UCSD-AML1 (cell line): ENCODE measurements around the gene OAS1.

Experiments used
- DNase-seq: peaks from one replicate; lab custom pipeline; 2025; ENCODE audit not compliant: unreplicated experiment; lab: John Stamatoyannopoulos, UW

Gene OAS1

DNA sequence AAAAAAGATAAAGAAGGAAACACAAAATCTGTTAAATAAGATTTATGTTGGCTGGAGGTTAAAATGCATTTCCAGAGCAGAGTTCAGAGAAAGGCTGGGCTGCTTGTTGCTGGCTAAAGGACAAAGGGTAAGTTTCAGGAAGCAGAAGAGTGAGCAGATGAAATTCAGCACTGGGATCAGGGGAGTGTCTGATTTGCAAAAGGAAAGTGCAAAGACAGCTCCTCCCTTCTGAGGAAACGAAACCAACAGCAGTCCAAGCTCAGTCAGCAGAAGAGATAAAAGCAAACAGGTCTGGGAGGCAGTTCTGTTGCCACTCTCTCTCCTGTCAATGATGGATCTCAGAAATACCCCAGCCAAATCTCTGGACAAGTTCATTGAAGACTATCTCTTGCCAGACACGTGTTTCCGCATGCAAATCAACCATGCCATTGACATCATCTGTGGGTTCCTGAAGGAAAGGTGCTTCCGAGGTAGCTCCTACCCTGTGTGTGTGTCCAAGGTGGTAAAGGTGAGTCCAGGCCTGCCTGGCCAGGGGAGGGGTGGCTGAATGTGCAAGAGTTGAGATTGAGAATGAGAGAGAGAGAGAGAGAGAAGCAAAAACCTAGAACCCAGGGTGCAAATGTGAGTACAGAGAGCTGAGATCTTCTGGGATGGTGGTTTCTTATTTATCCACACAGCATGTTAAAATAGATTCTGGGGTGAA lies at the start of gene OAS1:
Gene OAS1 (plus strand): TSS at position 251 of the 703 bp plus-strand sequence. CDS start 78 bp downstream, at position 329.
- no peak for DNase-seq

DNA sequence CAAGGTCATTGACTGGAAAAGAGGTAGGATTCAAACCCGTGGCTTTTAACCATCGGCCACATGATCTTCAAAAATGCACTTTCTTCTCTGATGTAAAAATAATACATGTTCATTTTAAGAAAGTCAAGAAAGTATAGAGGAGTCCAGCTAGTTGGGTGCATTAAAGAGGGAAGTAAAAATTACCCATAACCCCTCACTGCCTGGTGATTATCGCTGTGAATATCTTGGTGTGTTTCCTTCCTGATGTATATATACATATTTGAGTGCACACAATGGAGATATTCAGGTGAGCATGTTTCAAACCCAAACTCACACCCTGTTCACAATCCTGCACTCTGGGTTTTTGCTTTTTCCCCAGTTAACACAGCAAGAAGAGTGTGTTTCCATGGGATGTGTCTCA lies 47.5 kb upstream of the OAS1 start:
- DNase-seq: no peak

DNA sequence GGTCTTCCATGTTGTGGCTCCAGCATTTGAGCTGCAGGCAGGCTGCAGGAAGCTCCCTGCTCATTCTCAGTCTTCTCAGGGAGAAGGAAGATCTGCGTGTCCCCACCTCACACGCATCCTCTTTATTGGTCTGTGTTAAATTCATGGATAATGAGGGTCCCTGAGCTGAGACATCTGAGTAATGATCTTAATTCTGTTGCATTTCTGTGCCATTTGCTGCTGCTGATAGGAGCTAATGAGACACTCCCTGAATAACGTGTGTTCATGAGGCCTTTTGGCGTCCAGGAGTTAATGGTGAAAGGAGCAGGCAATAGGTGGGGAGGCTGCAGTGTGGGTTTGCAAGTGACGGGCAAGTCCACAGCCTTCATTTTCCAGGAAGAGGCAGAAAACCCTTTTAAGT lies 46.6 kb upstream of the OAS1 start:
- no peak for DNase-seq

DNA sequence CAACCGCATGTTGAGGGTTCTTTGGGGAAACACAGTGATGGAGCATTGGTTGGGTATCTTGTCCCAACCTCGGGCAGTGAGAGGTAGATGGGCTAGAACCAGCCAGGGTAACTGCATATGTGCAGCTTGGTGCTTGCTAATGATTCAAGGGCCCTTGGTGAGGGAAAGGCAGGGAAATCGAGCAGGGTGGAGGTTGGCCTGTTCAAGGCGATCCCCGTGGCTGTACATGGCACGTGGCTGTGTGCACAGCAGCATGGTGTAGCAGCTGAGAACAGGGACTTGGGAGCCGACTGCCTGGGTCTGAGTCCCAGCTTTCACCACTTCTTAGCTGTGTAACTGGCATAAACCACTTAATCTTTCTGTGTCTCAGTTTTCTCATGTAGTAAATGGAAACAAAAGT lies 45.5 kb upstream of the OAS1 start:
- no peak for DNase-seq

DNA sequence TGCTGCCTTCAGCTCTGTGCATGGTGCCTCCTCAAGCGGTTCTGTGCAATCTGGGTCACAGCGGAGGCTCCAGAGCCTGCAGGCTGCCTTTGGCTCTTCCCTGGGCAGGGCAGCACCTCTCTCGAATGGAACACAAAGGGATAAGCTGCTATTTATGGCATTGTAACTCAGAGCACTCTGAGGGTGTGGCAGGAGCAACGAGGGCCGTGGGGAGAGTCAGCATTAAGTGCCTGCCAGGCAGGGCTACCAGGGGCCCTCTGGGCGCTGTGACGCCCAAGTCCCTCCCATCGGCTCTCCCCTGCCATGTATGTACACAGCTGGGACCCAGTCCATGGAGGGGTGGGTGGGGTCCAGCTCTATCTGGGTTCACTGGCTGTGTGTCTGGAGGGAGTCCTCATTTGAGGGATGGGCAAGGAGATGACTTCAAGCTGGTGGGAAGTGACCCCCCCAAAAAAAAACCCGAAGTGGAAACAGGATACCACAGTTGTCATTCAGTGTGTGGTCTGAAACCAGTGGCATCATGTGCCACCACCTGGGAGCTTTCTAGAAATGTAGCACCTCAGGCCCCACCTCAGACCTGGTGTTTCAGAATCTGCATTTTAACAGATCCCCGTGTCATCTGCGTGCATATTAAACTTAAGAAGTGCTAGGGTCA lies 44.0 kb upstream of the OAS1 start:
- DNase-seq: peak; percentile 48

DNA sequence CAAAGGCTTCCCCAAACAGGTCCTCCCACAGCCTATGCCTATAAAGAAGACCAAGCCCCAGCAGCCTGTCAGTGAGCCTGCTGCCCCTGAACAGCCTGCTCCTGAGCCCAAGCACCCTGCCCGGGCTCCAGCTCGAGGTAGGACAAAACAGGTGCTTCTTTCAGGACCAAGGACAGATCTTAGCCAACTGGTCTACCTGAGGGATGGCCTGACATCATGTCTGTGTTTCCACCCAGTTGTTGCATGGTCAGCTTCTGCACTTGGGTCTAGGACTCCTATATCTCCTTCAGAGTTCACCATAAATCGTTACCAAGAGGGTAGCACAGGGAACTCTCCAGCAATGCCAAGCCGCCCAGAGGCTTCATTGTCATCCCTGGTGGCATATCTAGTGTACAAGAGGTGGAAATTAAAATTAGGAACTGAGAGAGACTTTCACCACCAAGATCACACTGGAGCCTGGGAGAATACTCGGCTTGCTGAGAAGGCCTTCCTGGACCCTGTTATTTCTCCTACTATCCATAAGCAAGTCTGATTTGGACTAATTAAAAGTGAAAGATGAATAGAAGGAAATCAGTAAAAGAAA lies 38.2 kb upstream of the OAS1 start:
- DNase-seq: no peak

DNA sequence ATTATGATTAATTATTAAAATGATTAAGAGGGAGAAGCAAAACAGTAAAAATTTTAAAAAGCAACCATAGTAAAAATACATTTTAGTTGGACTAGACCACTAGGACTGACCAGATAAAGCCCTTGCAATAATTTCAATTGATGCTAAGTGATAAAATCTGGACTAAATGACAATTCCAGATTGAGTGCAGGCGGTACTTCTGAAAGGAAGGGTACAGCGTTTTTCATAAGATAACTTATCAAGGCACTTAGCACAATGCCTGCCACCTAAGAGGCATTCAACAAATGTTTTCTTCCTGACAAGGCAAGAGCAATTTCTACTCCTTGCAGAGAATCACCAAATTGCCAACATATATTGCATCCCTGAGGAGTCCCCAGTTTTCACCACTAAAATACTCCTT lies 37.7 kb upstream of the OAS1 start:
- no peak for DNase-seq

DNA sequence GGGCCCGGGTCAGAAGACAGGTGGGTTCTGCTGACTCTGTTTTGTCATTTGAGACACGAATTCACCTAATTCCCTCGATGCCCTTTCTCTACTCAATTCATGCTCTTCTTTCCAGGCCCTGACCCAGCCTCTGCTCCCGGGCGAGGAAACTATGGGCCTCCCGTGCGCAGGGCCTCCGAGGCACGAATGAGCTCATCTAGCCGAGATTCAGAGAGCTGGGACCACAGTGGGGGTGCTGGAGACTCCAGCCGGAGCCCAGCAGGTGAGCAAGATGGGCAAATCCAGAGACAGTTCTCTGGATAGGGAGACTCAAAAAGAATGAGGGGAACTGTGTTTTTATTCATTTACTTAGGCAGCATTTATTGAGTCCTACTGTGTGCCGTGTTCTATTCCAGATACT lies 37.0 kb upstream of the OAS1 start:
- DNase-seq: no peak

DNA sequence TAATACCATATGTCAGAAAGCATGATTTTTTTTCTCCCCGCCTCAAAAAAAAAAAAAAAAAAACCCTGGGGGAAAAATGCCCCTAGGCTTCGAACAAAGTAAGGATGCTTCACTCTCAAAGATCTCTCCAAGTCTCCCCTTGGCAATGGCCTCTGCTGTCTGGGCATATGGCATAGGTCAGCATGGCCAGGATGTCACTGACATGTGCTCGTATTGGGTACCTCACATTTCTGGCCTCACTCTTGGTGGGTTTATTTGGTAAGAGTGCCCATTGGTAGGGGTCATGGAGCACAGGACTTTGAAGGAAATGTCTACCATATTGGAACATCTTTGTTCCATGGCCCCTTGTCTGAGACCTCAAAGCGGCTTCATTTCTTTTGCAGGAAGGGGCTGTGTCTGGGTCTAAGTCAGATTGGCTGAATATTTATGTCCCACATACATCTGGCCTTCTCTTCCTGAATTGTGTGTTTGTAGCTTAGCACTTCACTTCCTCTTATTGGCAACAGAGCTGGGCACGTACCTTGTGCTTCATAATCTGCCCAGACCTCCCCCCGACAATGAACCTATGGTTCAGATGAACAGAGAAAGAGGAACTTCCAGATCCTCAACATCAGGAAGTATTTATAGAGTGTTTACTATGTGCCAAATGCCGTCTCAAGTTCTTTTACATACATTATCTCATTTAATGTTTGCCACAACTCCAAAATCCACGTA lies 36.3 kb upstream of the OAS1 start:
- DNase-seq: peak; percentile 60

DNA sequence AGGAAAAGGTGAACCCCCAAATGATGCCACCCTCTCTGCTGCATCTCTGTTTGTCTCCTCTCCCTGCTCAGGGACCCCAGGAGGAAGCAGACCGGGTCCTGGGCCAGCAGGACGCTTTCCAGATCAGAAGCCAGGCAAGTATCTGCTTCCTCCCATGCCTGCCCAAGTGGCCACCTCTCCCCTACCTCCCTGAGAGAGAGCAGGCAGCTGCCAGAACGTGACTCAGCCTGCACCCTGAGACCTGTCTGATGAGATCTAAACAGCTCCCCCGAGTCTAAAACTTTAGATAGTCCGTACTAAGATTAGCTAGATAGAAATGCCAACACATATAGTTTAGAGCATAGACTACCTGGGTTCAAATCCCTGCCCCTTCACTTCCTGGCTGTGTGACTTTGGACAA lies 31.2 kb upstream of the OAS1 start:
- DNase-seq: no peak

DNA sequence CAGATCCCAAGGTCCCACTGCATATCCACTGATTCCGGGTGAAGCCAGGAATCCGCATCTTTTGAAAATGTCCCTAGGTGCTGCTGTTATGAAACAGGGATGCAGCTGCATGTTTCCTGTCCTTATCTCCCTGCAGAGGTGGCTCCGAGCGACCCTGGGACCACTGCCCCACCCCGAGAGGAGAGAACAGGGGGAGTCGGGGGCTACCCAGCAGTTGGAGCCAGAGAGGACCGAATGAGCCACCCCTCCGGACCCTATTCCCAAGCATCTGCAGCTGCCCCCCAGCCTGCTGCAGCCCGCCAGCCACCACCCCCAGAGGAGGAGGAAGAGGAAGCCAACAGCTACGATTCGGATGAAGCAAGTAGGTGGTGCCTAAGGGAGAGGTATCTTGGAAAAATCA lies 30.3 kb upstream of the OAS1 start:
- no peak for DNase-seq

DNA sequence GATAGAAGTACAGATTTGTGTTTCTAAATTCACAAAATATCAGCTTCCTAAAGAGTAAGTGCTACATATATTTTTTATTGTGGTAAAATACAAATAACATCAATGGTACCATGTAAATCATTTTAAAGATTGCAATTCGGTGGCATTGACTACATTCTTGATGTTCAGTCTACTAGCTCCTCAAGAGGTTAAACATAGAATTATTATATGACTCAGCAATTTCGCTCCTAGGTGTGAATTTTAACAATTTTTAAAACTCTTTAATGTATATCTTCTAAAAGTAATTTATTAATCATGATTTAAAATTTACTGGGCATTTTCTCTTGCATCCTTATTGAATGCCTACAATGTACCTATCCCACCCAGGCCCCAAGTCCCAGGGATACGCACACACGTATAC lies 29.8 kb upstream of the OAS1 start:
- DNase-seq: no peak

DNA sequence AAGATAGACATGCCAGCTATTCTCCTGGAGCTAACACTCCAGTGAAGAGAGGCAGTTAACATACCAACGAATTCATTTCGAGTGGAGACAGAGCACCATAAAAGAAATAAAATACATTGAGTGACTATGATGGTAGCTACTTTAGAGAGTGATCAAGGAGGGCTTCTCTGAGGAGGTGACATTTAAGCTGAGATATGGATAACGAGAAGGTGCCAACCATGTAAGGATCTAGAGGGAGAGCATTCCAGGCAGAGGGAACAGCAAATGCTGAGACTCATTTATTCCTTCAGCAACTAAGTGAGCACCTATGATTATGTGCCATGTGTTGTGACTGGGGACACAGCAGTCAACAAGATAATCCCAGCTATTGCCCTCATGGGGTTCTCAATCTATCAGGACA lies 28.3 kb upstream of the OAS1 start:
- DNase-seq: no peak

DNA sequence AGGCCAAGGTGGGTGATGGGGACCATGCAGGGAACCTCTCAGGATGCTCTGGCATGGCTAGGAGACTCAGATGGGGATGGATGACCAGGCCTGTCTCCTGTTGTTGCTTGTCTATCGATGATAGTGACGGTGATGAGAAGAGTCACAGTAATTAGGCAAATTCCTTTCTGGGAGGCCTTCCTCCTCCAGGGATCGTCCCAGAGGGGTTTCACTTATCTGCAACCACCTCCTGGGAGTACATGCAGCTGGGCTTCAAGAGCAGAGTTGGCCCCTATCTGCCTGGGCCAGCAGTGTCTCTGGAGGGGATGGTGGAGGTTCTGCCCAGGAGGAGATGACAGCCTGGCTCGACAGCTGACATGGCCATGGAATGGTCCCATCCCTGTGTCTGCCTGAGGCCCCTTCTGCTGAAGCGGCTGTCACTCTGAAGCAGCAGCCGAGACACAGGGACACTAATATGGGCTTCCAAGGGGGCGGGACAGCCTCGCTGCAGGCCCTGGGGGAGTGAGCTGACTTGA lies 27.5 kb upstream of the OAS1 start:
- no peak for DNase-seq

DNA sequence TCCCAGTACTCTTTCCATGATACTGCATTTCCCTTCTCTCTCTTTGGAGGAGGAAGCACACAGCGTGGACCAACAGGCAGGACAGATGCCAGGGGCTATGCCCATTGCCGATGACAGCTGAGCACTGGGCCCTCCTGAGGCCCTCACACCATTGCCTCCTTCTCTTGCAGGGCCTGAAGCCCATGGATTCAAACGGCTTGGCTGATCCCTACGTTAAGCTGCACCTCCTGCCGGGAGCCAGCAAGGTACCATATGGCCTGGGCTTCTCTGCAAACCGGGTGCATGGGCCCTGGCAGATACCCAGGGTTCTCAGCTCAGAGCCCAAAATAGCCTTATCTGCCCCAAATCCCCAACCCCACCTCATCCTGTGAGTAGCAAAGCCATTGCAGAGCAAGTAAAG lies 25.2 kb upstream of the OAS1 start:
- DNase-seq: no peak

DNA sequence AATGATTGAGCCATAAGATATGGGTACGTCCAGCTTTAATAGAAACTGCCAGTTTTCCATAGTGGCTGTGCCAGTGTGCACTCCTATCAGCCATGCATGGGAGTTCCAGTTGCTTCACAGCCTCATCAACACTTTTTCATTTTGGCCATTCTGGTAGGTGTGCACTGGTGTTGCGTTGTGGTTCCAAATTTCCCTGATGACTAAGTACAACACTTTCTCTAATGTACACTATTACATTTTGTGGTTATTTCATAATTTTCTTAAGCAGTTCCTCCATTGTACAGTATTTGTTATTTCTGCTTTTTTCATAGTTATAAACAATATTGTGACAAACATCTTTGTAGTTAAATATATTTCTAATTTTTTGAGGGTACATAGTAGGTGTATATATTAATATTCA lies 21.5 kb upstream of the OAS1 start:
- no peak for DNase-seq

DNA sequence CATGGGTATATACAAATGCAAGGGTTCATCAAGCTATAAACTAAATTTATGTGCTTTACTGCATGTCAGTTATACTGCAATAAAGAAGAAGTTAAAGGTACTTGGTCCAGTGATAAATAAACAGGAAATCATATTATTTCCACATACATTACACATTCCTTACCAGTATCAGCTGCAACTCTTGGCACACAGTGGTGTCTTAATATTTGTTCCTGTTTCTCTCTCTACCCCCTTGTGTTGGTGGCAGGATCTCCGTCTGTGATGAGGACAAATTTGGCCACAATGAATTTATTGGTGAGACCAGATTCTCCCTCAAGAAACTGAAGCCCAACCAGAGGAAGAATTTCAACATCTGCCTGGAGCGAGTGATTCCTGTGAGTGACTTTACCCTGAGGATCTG lies 19.2 kb upstream of the OAS1 start:
- no peak for DNase-seq

DNA sequence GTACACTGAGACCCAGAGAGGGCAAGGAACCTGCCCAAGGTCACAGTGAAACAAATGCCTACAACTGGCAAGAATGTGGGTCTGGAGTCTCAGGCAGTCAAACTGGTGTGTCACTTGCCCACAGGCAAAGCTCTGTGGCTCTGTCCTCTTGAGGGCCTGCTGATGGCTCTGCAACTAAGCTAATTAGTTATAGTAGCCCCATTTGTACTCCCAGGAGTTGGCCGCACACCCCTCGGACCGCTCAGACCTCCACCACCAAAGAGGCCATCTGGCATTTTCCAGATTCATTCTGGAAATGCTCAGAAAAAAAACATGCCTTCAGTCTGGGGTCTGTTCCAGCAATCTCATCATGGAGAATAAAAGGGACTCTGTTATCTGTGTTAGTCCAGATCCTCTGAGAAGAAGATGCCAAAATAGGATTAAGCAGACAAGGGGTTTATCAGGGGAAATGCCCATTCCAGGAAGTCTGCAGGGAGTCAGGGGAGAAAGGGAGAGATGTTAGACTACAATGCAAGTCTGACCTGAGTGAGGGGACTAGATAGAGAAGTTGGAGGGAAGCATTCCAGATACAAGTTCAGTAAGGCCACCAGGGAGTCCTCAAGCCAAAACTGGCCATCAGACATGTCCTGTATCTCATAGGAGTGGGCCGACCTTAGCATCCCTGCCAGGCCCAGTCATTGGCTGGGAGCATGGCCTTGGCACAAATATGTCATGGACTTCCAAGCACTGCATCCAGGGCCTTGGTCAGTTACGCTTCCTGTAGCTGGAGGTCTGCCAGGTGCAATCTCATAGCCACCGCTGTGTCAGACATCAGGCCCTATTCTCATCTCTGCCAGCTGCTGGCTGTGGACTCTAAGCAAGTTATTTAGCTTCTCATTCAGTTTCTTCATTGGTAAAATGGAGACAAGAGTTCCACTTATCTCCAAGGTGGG lies 15.4 kb upstream of the OAS1 start:
- DNase-seq: no peak

DNA sequence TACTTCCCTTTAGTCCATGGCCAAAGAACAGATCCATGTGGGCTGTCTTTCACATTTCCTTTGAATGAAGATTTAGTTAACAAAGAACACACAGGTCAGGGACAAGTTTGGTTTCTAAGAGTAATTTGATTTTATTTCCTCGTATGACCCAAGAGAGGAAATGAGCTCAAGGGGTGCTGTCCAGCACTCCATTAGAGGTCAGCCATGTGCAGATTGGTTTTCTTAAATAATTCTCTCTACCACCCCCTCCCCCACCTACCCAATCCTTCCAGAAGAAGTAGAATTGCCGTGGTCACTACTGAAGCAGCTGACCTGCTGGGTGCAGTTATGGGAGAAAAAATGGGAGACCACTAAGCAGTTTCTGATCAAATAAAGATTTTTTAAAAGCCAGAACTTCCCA lies 13.9 kb upstream of the OAS1 start:
- DNase-seq: no peak

DNA sequence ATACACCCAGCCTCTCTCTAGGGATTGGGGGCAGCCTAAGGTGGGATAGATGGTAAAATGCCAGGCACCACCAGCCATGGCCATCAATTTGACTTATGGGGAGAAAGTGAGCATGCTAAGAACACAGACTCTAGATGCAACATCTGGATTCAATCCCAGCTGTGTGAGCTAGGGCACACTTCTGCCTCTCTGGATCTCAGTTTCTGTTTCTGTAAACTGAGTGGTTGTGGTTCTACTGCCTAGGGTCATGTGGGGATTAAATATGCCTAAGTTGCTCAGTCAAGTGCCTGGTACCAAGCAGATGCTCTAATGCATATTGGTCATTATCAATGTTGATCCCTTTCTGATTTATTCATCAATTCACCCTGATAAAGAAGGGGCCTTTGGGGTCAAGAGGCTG lies 12.6 kb upstream of the OAS1 start:
- DNase-seq: no peak

DNA sequence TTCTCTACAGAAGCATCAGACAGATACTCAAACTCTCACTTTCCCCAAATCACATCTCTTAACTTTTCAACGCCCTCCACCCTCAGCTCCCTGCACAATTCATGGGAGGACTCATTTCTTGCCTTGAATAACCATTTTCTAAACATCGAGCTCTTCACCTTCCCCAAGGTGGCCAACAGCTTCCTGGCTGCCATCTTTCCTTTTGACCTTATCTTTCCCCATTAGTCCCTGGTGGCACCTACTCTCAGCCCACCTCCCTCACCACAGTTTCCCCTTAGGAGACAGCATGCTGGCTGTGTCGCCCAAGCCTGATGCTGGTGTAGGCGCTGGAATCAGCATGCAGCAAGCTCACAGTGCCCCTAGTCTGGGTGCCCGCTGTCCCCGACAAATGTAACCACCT lies 8.4 kb upstream of the OAS1 start:
- DNase-seq: no peak
